Chondrocyte (in vitro differentiated cells): ENCODE results near the gene CTNNA1. TPM values are rescaled to one million over a fixed set of nuclear protein-coding genes. Genes with fewer than 3 reads are reported as not detected.

Experiments used
- DNase-seq: peaks from one replicate; pipeline ENCODE4 v3.0.0; 2021; ENCODE audit warnings: mixed read lengths, low spot score
- H3K27ac Mint-ChIP-seq: one replicate; pipeline ENCODE4 v1.8.0; 2021; ENCODE audit warnings: mild to moderate bottlenecking, moderate library complexity, mixed read lengths; ENCODE audit not compliant: unreplicated experiment
- H3K27me3 Mint-ChIP-seq: 2 replicates; pipeline ENCODE4 v1.8.0; 2021; ENCODE audit warnings: low read depth, mixed read lengths
- H3K36me3 Mint-ChIP-seq: 2 replicates; pipeline ENCODE4 v1.8.0; 2021; ENCODE audit warnings: low read depth, mixed read lengths
- H3K4me1 Mint-ChIP-seq: 2 replicates; pipeline ENCODE4 v1.8.0; 2021; ENCODE audit warnings: low read depth, mild to moderate bottlenecking, mixed read lengths
- H3K4me3 Mint-ChIP-seq: one replicate; pipeline ENCODE4 v1.8.0; 2021; ENCODE audit warnings: mild to moderate bottlenecking, moderate library complexity, mixed read lengths; ENCODE audit not compliant: unreplicated experiment
- H3K9me3 Mint-ChIP-seq: 2 replicates; pipeline ENCODE4 v1.8.0; 2021; ENCODE audit warnings: low read depth, mixed read lengths
- total RNA-seq: library from RNA; stranded (reverse); gene quantifications from 3 replicates; pipeline ENCODE4 v1.2.1, GENCODE V29; 2021
- TF ChIP-seq, protein P1 (sequence below): fragments of 200-600 bp; sonication (generic); IDR thresholded peaks from 2 replicates; pipeline ENCODE4 v1.5.0; 2021; ENCODE audit warnings: antibody characterized with exemption, mild to moderate bottlenecking, moderate library complexity

CTNNA1 gene
- total RNA-seq, 1 donor from 2014 or later = 397 TPM

DNA sequence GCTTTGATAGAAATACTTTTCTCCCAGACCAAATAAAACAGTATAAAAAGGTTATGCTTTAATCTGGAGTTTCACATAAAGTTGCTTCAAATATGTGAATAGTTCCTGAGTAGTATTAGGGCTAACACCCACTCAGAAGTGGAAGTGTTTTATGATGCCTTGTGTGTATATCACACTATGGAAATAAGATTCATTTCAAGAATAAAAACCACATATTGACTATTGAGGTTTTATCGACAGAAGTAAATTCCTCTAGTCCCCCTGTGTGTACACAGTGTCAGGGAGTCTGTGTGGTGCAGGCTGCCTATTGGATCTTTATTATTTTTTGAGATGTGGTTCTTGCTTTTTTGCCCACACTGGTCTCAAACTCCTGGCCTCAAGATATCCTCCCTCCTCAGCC, 142.7 kb downstream of the CTNNA1 start:
- Mint-ChIP-seq H3K4me1 (peaks cover 41% of the 10 kb centered on the region), H3K4me3 (no peak overlapping the region), H3K27ac (no peak overlapping the region), H3K9me3 (peaks cover 7% of the 10 kb centered on the region), H3K27me3 (no peaks in the 10 kb centered on the region), H3K36me3 (peaks cover 12% of the 10 kb centered on the region)
- no peak for DNase-seq
- TF ChIP-seq, protein P1, sequence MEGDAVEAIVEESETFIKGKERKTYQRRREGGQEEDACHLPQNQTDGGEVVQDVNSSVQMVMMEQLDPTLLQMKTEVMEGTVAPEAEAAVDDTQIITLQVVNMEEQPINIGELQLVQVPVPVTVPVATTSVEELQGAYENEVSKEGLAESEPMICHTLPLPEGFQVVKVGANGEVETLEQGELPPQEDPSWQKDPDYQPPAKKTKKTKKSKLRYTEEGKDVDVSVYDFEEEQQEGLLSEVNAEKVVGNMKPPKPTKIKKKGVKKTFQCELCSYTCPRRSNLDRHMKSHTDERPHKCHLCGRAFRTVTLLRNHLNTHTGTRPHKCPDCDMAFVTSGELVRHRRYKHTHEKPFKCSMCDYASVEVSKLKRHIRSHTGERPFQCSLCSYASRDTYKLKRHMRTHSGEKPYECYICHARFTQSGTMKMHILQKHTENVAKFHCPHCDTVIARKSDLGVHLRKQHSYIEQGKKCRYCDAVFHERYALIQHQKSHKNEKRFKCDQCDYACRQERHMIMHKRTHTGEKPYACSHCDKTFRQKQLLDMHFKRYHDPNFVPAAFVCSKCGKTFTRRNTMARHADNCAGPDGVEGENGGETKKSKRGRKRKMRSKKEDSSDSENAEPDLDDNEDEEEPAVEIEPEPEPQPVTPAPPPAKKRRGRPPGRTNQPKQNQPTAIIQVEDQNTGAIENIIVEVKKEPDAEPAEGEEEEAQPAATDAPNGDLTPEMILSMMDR = no peak

DNA sequence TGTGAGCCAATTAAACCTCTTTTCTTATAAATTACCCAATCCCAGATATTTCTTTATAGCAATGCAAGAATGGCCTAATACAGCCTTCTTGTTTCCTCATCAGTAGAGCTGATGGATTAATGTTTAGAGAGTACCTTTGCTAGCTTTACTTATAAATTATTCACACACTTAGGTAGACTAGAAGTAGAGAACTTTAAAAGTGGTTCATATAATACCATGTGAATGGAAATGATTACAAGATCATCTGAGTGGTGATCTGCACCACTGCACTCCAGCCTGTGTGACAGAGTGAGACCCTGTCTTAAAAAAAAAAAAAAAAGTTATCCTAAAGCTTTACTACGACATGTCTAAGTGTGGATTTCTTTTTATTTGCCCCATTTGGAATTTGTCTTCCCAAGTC, 145.1 kb downstream of the CTNNA1 start:
- no peak overlapping the region for H3K4me3 Mint-ChIP-seq
- H3K36me3 Mint-ChIP-seq = peaks cover 16% of the 10 kb centered on the region
- H3K27me3 Mint-ChIP-seq = no peaks in the 10 kb centered on the region
- peak overlapping the region; percentile 47 for H3K27ac Mint-ChIP-seq
- DNase-seq = no peak
- TF ChIP-seq, protein P1 = no peak
- peaks cover 7% of the 10 kb centered on the region for H3K9me3 Mint-ChIP-seq
- H3K4me1 Mint-ChIP-seq = peaks cover 58% of the 10 kb centered on the region

DNA sequence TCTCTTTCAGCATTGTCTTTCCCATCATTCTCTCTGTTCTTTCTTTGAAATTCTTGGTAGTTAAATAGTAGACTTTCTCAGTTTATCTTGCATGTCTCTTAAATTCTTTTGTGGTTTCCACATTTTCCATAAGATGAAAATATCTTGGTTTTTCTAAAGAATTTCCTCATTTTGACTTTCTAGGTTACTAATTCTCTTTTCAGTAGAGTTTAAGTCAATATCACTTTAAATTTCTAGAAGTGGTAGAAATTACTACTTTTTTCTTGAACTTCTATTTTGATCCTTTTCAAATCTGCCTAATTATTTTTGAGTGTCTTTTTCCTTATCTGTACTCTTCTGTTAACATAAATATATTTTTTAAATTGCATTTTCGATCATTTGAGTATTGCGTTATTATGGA, 145.5 kb downstream of the CTNNA1 start:
- H3K36me3 Mint-ChIP-seq = peaks cover 20% of the 10 kb centered on the region
- H3K27ac Mint-ChIP-seq = no peak overlapping the region
- DNase-seq = no peak
- no peak overlapping the region for H3K4me3 Mint-ChIP-seq
- TF ChIP-seq, protein P1 = no peak
- H3K4me1 Mint-ChIP-seq = peaks cover 63% of the 10 kb centered on the region
- no peaks in the 10 kb centered on the region for H3K27me3 Mint-ChIP-seq
- H3K9me3 Mint-ChIP-seq = peaks cover 7% of the 10 kb centered on the region

DNA sequence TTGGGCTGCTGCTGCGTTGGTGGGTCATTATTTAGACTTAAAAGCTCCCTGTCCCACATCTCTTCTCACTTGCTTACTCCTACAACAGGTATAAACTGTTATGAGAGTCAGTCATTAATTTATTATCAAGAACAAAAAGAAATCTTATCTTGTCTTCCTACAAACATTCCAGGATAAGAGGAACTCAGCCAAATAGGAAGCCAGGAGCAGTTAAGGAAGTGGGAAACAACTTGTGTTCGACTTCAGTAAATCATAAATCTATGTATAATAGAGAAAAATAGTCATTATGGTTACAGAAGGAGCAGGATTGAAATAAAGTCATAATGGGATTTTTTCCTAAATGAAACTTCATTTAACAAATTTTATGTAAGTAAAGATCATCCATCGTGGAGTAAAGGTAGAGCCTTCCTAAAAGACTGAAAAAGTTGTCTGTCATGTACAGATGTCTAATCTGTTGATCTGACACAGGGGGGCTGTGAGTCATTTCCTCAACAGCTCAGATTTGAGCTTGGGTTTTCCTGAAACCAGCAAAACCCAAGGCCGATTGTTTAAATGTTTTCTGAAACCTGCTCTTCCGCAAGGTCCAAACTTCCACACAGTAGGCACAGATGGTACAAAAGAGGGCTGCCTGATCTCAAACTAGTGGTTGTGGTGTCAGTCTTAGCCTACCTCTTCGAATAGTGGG, 147.2 kb downstream of the CTNNA1 start:
- Mint-ChIP-seq H3K4me3 (no peak overlapping the region), H3K36me3 (peaks cover 22% of the 10 kb centered on the region), H3K27me3 (no peaks in the 10 kb centered on the region), H3K27ac (peak overlapping the region; percentile 80), H3K4me1 (peaks cover 74% of the 10 kb centered on the region), H3K9me3 (peaks cover 7% of the 10 kb centered on the region)
- TF ChIP-seq, protein P1 = no peak
- DNase-seq = no peak

DNA sequence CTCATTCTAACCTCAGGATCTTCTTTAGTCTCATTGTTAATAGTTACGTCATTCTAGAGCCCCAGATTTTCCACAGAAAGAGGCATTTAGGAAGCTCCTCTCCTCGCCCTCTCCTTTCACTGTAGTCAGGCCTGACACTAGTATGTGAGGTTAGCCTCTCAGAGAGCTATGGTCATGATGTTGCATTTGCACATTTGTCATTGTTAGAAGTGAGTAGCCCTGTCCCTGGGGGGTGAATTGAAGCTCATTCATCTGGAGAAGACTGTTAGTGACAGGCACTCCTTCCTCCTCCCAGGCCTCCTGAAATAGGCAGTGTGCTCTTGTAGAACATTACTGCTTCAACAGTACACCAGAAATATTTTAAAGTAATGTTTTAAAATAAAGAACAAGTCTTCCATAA, 148.5 kb downstream of the CTNNA1 start:
- H3K36me3 Mint-ChIP-seq = peaks cover 22% of the 10 kb centered on the region
- peak overlapping the region; percentile 55 for H3K27ac Mint-ChIP-seq
- peaks cover 7% of the 10 kb centered on the region for H3K9me3 Mint-ChIP-seq
- DNase-seq = no peak
- no peaks in the 10 kb centered on the region for H3K27me3 Mint-ChIP-seq
- TF ChIP-seq, protein P1 = no peak
- H3K4me3 Mint-ChIP-seq = no peak overlapping the region
- H3K4me1 Mint-ChIP-seq = peaks cover 78% of the 10 kb centered on the region
